ENCODE data around the gene MAF. TPM values are rescaled to one million over a fixed set of nuclear protein-coding genes. Genes with fewer than 3 reads are reported as not detected.

Gene MAF
- total and polyA plus RNA-seq, 9 of the 15 experiments (the other 6 are each of a cell fraction or from before 2014, with no cell fraction given), result 0.01 to 0.18 TPM; not detected in 7

DNA sequence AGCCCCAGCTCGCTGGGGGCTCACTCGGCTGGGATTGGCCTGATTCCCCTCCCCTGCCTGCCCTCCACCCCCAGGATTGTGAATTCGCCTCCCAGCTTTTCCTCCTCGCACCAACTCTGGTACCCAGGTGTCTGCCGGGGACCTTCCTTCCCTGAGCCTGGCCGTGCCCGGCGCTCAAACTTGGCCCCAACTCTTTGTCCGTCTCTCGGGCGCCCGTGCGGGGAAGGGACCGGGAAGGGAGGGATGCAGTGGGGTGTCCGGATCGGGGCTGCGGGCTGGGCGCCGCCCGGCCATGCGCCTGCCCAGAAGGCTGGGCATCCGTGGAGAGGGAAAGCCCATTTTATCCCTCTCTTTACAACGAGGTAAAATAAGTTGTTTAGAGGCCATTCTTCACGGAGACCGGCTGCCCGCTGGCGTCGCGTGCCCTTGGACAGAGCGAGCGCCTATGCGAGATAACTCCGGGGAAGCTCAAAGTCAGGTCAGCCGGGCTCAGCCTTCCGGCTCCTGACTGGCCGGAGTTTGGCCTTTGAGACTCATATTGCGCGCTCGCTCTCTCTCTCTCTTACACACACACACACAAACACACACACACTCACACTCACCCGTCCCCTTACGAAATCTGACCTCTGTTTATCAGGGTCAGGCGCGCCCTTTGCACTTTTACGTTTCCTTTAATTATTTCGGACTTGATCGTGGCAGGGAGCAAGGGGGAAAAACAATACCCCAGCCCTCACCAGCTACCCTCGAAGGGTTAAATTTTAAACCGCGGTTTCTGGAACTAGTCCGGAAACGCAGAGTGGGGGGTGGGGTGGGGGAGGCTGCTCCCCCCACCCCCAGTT, 774 bp upstream of the MAF start:
- FAIRE-seq, result no peak
- Histone ChIP-seq H3K4me2 (ENCODE audit: insufficient read depth, low read length) (no peak overlapping the region), H3K4me3 (no peak overlapping the region), H3K36me3 (ENCODE audit: control insufficient read depth, insufficient read depth, low read length) (no peaks in the 10 kb centered on the region), H3K9me1 (ENCODE audit: control insufficient read depth, insufficient read depth, low read length) (no peaks in the 10 kb centered on the region), H3K27me3 (ENCODE audit: control insufficient read depth in 2 of 2, insufficient read depth in 2 of 2, low read length in 2 of 2) (peaks cover 13 to 19% of the 10 kb centered on the region in 2 experiments), H3K9me3 (replicated peaks; ENCODE audit: control insufficient read depth, insufficient read depth, low read depth, low read length) (no peaks in the 10 kb centered on the region), H3K79me2 (ENCODE audit: control insufficient read depth, insufficient read depth, low read length) (no peaks in the 10 kb centered on the region), H3K9ac (ENCODE audit: insufficient read depth in 1 of 2, low read depth in 2 of 2, low read length in 2 of 2) (no peak overlapping the region), H3K27ac (ENCODE audit: extremely low read depth, low read depth, low read length) (no peak overlapping the region), H4K20me1 (replicated peaks; ENCODE audit: control insufficient read depth, insufficient read depth, low read length) (no peaks in the 10 kb centered on the region), H3K4me1 (replicated peaks in 1 of 2; ENCODE audit: control insufficient read depth in 2 of 2, insufficient read depth in 2 of 2, low read length in 2 of 2) (peaks cover 0 to 27% of the 10 kb centered on the region in 2 experiments; a peak in 3 of 5 replicates), H2AFZ (ENCODE audit: low read depth, low read length) (no peak overlapping the region)
- TF ChIP-seq, protein P1, sequence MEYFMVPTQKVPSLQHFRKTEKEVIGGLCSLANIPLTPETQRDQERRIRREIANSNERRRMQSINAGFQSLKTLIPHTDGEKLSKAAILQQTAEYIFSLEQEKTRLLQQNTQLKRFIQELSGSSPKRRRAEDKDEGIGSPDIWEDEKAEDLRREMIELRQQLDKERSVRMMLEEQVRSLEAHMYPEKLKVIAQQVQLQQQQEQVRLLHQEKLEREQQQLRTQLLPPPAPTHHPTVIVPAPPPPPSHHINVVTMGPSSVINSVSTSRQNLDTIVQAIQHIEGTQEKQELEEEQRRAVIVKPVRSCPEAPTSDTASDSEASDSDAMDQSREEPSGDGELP (CRISPR knock-in tag; IDR thresholded peaks at IDR 0.05; ENCODE audit: borderline replicate concordance), result peak; percentile 54; the same call in 1 of the 2 replicates
- TF ChIP-seq JUND (IDR thresholded peaks at IDR 0.05; ENCODE audit: borderline replicate concordance, low read depth, low read length), result no peak
- no peak for TF ChIP-seq JUND (tag; IDR thresholded peaks at IDR 0.05; ENCODE audit: borderline replicate concordance, low read depth, low read length)
- no peak for ATAC-seq
- 12% methylated on average over 47 of the region's 51 CpGs for WGBS (ENCODE audit: insufficient coverage, low coverage, missing lambda C conversion rate)
- ChIA-PET POLR2A (no interaction called here), CTCF (ENCODE audit: low intra/inter-chr PET ratio) (interaction anchor here (0.7 kb wide), 1 partner anchor 161 kb away, joined by 3 read pairs; no protein-coding TSS in a partner anchor)
- no TSS peak for BruUV-seq (replicated peaks)
- no peak for DNase-seq (ENCODE audit: extremely low read depth in 1 of 4, low spot score in 3 of 4)
- in situ Hi-C loops (cut with MboI), result no loop called here
- intact Hi-C loops (cut with micrococcal nuclease), result loop anchor here (2.0 to 5.0 kb wide), 2 partner anchors 267 to 894 kb away; no protein-coding TSS in a partner anchor
